Transverse colon (tissue), 3 donors: ENCODE results near the gene ATE1.

Experiments
- EP300 ChIP-seq: sonication (generic); formaldehyde crosslinking; IDR thresholded peaks from one replicate; pipeline ENCODE4 v1.6.1; 2017; ENCODE audit warnings: antibody characterized with exemption, low read depth
- POLR2AphosphoS5 ChIP-seq, 3 donors: sonication (generic); formaldehyde crosslinking; IDR thresholded peaks; one replicate each; pipeline ENCODE4 v1.6.1; 2016; ENCODE audit warnings: antibody characterized with exemption in 3 of 3

DNA sequence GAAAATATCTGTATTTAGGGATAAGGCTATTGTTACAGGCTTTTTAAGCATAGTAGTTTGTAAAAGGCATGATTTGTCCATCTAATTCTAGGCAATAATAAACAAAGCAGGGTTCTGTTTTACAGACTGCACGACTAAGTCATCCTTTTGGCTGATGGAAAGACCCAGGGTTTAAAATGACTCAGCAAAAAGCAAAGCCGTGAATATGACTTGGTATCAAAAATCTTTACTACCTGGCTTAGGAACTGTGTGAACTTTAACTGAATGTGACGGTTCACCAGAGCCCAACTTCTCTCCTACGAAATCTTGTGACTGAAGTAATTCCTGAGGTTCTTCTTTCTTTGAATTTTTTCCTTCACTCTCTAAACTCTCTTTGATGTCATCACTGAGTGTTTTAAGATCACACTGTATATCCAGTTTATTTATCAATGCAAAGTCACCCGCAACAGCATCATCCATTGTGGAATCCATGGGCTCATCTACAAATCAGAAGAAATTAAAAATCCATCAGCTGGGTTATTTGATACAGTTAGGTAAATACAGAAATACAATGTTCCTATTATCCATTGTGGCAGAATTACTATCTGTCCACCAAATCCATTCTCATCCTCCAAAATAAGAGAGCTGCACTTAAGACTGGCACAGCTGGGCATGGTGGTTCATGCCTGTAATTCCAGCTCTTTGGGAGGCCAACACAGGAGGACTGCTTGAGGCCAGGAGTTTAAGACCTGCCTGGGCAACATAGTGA, 17.0 kb downstream of the ATE1 start:
- TF ChIP-seq POLR2AphosphoS5 (IDR thresholded peaks at IDR 0.05) = no peak
- no peak for TF ChIP-seq EP300
